ENCODE results near the gene GADD45G. TPM values are rescaled to one million over a fixed set of nuclear protein-coding genes. Genes with fewer than 3 reads are reported as not detected.

Gene GADD45G
- 10 to 100 TPM in 1 of 4 donors, 1 to 10 TPM in 3; 5.5 to 13.9 (median 8.2) TPM for total RNA-seq

GRCh38 chr9:89604729-89605464 is at the start of gene GADD45G:
Gene GADD45G (plus strand): TSS chr9:89605012. CDS start chr9:89605122, 110 bp downstream.
- no peak for TF ChIP-seq CTCF (IDR thresholded peaks at IDR 0.05; ENCODE audit: low read depth)

GRCh38 chr9:89555036-89555415 is 49.8 kb upstream of the GADD45G start:
- TF ChIP-seq CTCF (IDR thresholded peaks at IDR 0.05; ENCODE audit: low read depth): no peak

- TF ChIP-seq CTCF (IDR thresholded peaks at IDR 0.05; ENCODE audit: low read depth): no peak
Observed at GRCh38 chr9:89555451-89556375, 49.1 kb upstream of the GADD45G start.

- no peak for TF ChIP-seq CTCF (IDR thresholded peaks at IDR 0.05; ENCODE audit: low read depth)
Observed at GRCh38 chr9:89558196-89558899, 46.5 kb upstream of the GADD45G start.

GRCh38 chr9:89558948-89559347 is 45.9 kb upstream of the GADD45G start:
- TF ChIP-seq CTCF (IDR thresholded peaks at IDR 0.05; ENCODE audit: low read depth): no peak

DNA sequence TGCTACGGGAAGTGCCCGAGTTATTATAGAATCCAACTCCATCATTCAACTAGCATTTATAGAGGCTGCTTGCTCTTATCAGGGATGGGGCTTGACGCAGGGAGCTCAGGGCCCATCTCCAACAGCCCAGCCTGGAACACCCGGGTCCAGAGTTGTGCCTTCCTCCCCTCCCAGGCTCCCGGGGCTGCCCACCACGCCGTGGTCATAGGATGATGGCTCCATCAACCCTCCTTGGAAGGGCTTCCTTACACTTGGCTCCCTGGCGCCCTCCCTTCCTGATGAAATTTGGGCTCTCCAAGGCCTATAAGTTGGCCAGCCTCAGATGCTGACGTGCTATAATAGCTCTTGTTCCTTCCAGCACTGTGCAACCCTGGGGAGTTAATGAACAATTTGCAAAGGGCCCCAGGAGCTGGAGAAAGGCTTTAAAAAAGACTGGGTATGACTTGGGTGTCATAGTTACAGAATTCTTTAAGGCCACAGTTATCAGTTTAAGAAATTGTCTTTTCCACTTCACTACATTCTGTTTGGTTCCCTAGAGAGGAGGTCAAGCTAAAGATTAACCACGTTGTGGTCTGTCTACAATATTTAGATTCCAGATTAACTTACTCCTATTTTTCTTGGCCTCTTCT is 42.5 kb upstream of the GADD45G start:
- TF ChIP-seq CTCF (IDR thresholded peaks at IDR 0.05; ENCODE audit: low read depth): no peak

All from subcutaneous adipose tissue (tissue), 4 donors.